Activated CD8-positive, alpha-beta T cell treated with anti-CD3 and anti-CD28 coated beads for 36 hours (primary cell): ENCODE data around the gene SNAI1. TPM values are rescaled to one million over a fixed set of nuclear protein-coding genes. Genes with fewer than 3 reads are reported as not detected.

Experiments used
- ATAC-seq: fragments of 200-7000 bp; cut with Tn5 transposase; one replicate; pipeline ENCODE4 v1.10.0; 2021; ENCODE audit warnings: mild to moderate bottlenecking, moderate library complexity
- CTCF ChIA-PET: fragments of 350-600 bp; sonication (Branson Sonifier 250); formaldehyde crosslinking; loops from one replicate; lab custom pipeline; 2021; ENCODE audit warnings: antibody characterized with exemption; lab: Charles Lee
- POLR2A ChIA-PET: fragments of 350-600 bp; sonication (Branson Sonifier 250); formaldehyde crosslinking; loops from one replicate; lab custom pipeline; 2021; ENCODE audit warnings: antibody characterized with exemption; lab: Charles Lee
- DNase-seq: peaks from one replicate; pipeline ENCODE4 v3.0.0-alpha.2; 2020
- H3K27ac Mint-ChIP-seq: one replicate; pipeline ENCODE4 v1.8.0; 2021; ENCODE audit warnings: mild to moderate bottlenecking, mixed read lengths
- H3K27me3 Mint-ChIP-seq: one replicate; pipeline ENCODE4 v1.8.0; 2021; ENCODE audit warnings: mixed read lengths
- H3K36me3 Mint-ChIP-seq: one replicate; pipeline ENCODE4 v1.8.0; 2021; ENCODE audit warnings: low read depth, mixed read lengths
- H3K4me1 Mint-ChIP-seq: one replicate; pipeline ENCODE4 v1.8.0; 2021; ENCODE audit warnings: low read depth, mixed read lengths
- H3K4me3 Mint-ChIP-seq: one replicate; pipeline ENCODE4 v1.8.0; 2021; ENCODE audit warnings: mild to moderate bottlenecking, moderate library complexity, mixed read lengths
- H3K9me3 Mint-ChIP-seq: one replicate; pipeline ENCODE4 v1.8.0; 2021; ENCODE audit warnings: mixed read lengths
- CTCF ChIP-seq: fragments of 200-600 bp; IDR thresholded peaks from one replicate; pipeline ENCODE4 v1.8.0; 2022; ENCODE audit warnings: antibody characterized with exemption, mild to moderate bottlenecking
- intact Hi-C: fragments of 100-400 bp; cut with micrococcal nuclease; formaldehyde crosslinking; loops from one replicate; pipeline ENCODE4 v1.10.0; 2022
- total RNA-seq, 2 experiments: library from RNA; stranded (reverse); gene quantifications; one replicate each; pipeline ENCODE4 v1.2.3, GENCODE V29; 2021

SNAI1 gene
- total RNA-seq, 2 experiments from 2014 or later = 0.90 to 1.4 TPM

GRCh38 chr20:49978685-49979029 lies 4.1 kb upstream of the SNAI1 start:
- H3K4me1 Mint-ChIP-seq = peaks cover 27% of the 10 kb centered on the region
- H3K4me3 Mint-ChIP-seq = no peak overlapping the region
- no peak for ATAC-seq
- DNase-seq = no peak
- no peak for TF ChIP-seq CTCF
- intact Hi-C loops = loop anchor here (2.0 kb wide), 1 partner anchor 92 kb away; no protein-coding TSS in a partner anchor
- H3K36me3 Mint-ChIP-seq = no peaks in the 10 kb centered on the region
- H3K9me3 Mint-ChIP-seq = no peaks in the 10 kb centered on the region
- ChIA-PET POLR2A (interaction anchor here (0.6 to 2.0 kb wide), 5 partner anchors 37 to 191 kb away, joined by 3 to 14 read pairs (median 3); no protein-coding TSS in a partner anchor), CTCF (interaction anchor here (0.7 to 11.7 kb wide), 46 partner anchors 9 to 210 kb away, joined by 3 to 364 read pairs (median 6); partner anchors contain the start of gene PEDS1)
- H3K27me3 Mint-ChIP-seq = peaks cover 3% of the 10 kb centered on the region
- H3K27ac Mint-ChIP-seq = no peak overlapping the region

- TF ChIP-seq CTCF = peak; percentile 100
- ChIA-PET POLR2A (interaction anchor here (0.6 to 2.0 kb wide), 7 partner anchors 38 to 190 kb away, joined by 3 to 14 read pairs (median 3); partner anchors contain the start of gene UBE2V1), CTCF (interaction anchor here (0.6 to 11.7 kb wide), 62 partner anchors 9 to 209 kb away, joined by 3 to 364 read pairs (median 5); partner anchors contain the start of genes PEDS1, RNF114 and UBE2V1)
- peaks cover 30% of the 10 kb centered on the region for H3K4me1 Mint-ChIP-seq
- no peak overlapping the region for H3K27ac Mint-ChIP-seq
- intact Hi-C loops = loop anchor here (2.0 kb wide), 1 partner anchor 92 kb away; no protein-coding TSS in a partner anchor
- no peak overlapping the region for H3K4me3 Mint-ChIP-seq
- no peaks in the 10 kb centered on the region for H3K9me3 Mint-ChIP-seq
- no peaks in the 10 kb centered on the region for H3K36me3 Mint-ChIP-seq
- DNase-seq = peak; percentile 61
- peak; percentile 63 for ATAC-seq
- peaks cover 3% of the 10 kb centered on the region for H3K27me3 Mint-ChIP-seq
Observed at GRCh38 chr20:49979030-49979832, 3.5 kb upstream of the SNAI1 start.

GRCh38 chr20:49980140-49981008 lies 2.4 kb upstream of the SNAI1 start:
- Mint-ChIP-seq H3K9me3 (no peaks in the 10 kb centered on the region), H3K4me3 (no peak overlapping the region), H3K36me3 (no peaks in the 10 kb centered on the region), H3K27ac (no peak overlapping the region), H3K27me3 (peaks cover 3% of the 10 kb centered on the region), H3K4me1 (peaks cover 30% of the 10 kb centered on the region)
- POLR2A ChIA-PET = interaction anchor here (0.7 to 1.7 kb wide), 7 partner anchors 57 to 444 kb away, joined by 3 to 7 read pairs (median 3); partner anchors contain the start of gene UBE2V1
- TF ChIP-seq CTCF = no peak
- intact Hi-C loops = loop anchor here (5.0 kb wide), 1 partner anchor 187 kb away; no protein-coding TSS in a partner anchor
- ATAC-seq = no peak
- no peak for DNase-seq
- CTCF ChIA-PET = interaction anchor here (0.8 to 11.7 kb wide), 16 partner anchors 8 to 202 kb away, joined by 3 to 364 read pairs (median 4); partner anchors contain the start of gene PEDS1

- no peak for DNase-seq
- no peak overlapping the region for H3K4me3 Mint-ChIP-seq
- H3K9me3 Mint-ChIP-seq = no peaks in the 10 kb centered on the region
- ChIA-PET CTCF (interaction anchor here (0.8 to 11.7 kb wide), 10 partner anchors 7 to 188 kb away, joined by 3 to 364 read pairs (median 4); no protein-coding TSS in a partner anchor), POLR2A (interaction anchor here (0.8 to 1.7 kb wide), 4 partner anchors 11 to 173 kb away, joined by 3 to 7 read pairs (median 3); no protein-coding TSS in a partner anchor)
- peaks cover 3% of the 10 kb centered on the region for H3K27me3 Mint-ChIP-seq
- peak overlapping the region; percentile 66 for H3K27ac Mint-ChIP-seq
- no peak for ATAC-seq
- H3K4me1 Mint-ChIP-seq = peaks cover 30% of the 10 kb centered on the region
- intact Hi-C loops = loop anchor here (5.0 kb wide), 1 partner anchor 186 kb away; no protein-coding TSS in a partner anchor
- no peak for TF ChIP-seq CTCF
- no peaks in the 10 kb centered on the region for H3K36me3 Mint-ChIP-seq
Observed at GRCh38 chr20:49981218-49982071, 1.3 kb upstream of the SNAI1 start.
